ENCODE measurements around the gene DLGAP1. TPM values are rescaled to one million over a fixed set of nuclear protein-coding genes. Genes with fewer than 3 reads are reported as not detected.
A peak's percentile ranks its signal among the peaks of the same experiment; 100 is the strongest.

Gene DLGAP1
- total and polyA plus RNA-seq, 2 of the 8 experiments (the other 6 are each of a cell fraction or from before 2014, with no cell fraction given), result 11.8 to 16.9 TPM

GRCh38 chr18:3771121-3771971 is 683.8 kb downstream of the DLGAP1 start:
- POLR2A ChIA-PET (ENCODE audit: partially characterized antibody), result interaction anchor here (1.9 kb wide), 1 partner anchor 98 kb away, joined by 4 read pairs; no protein-coding TSS in a partner anchor
- no peaks in the 10 kb centered on the region for H3K79me1 ChIP-seq (ENCODE audit: low read depth, low read length)
- H2AK5ac ChIP-seq (ENCODE audit: low read depth, low read length), result no peak overlapping the region
- no peak overlapping the region for H3K27ac ChIP-seq (ENCODE audit: low read depth, low read length)
- H3K9me3 ChIP-seq (ENCODE audit: insufficient read depth in 2 of 2, low read depth in 1 of 2, low read length in 1 of 2), result no peaks in the 10 kb centered on the region
- 7% methylated on average over 29 of the region's 40 CpGs; no CpG with 5 or more reads in 1 of the 2 experiments for WGBS, 2 experiments (ENCODE audit: extremely low coverage in 1 of 2, insufficient coverage in 1 of 2, insufficient read length in 1 of 2, insufficient replicate concordance in 2 of 2, low coverage in 1 of 2, low lambda C conversion rate in 2 of 2, missing lambda C conversion rate in 1 of 2)
- no peak overlapping the region for H2BK120ac ChIP-seq (replicated peaks; ENCODE audit: low read depth, low read length)
- no peak overlapping the region for H4K91ac ChIP-seq (replicated peaks; ENCODE audit: insufficient read length, low read length)
- H2BK15ac ChIP-seq (ENCODE audit: low read length), result no peak overlapping the region
- peak; percentile 60 for FAIRE-seq
- peak overlapping the region in 1 of 4 experiments; percentile 55; a peak in 1 of 7 replicates for H3K9ac ChIP-seq (replicated peaks in 1 of 4; ENCODE audit: extremely low read depth in 1 of 4, low read depth in 3 of 4, low read length in 3 of 4)
- 0 out of 2 replicates have a peak overlapping the region, but pooled peaks have one; percentile 8 for H2AFZ ChIP-seq (ENCODE audit: low read length)
- H2BK5ac ChIP-seq (ENCODE audit: low read depth, low read length), result no peak overlapping the region
- no peak overlapping the region for H2BK12ac ChIP-seq (ENCODE audit: low read depth, low read length)
- H3K56ac ChIP-seq (replicated peaks; ENCODE audit: insufficient read length, low read depth, low read length), result no peak overlapping the region
- H4K20me1 ChIP-seq (replicated peaks in 1 of 2; ENCODE audit: control insufficient read depth in 1 of 2, insufficient read depth in 2 of 2, low read length in 2 of 2), result no peaks in the 10 kb centered on the region
- CTCF ChIA-PET (ENCODE audit: partially characterized antibody), result interaction anchor here (0.5 to 9.0 kb wide), 74 partner anchors 8 to 1208 kb away, joined by 3 to 107 read pairs (median 4); no protein-coding TSS in a partner anchor
- H3K79me2 ChIP-seq (ENCODE audit: control insufficient read depth in 1 of 2, insufficient read depth in 2 of 2, low read length in 2 of 2), result no peaks in the 10 kb centered on the region
- H4K8ac ChIP-seq (ENCODE audit: extremely low read depth, insufficient read depth, low read length), result no peak overlapping the region; the same call in 1 of the 2 replicates
- no peak overlapping the region for H3K4ac ChIP-seq (replicated peaks; ENCODE audit: insufficient read length, low read depth, low read length)
- H3K23ac ChIP-seq (ENCODE audit: insufficient read length), result no peak overlapping the region
- H3K27me3 ChIP-seq (replicated peaks in 1 of 4; ENCODE audit: control insufficient read depth in 3 of 4, extremely low read depth in 1 of 4, insufficient read depth in 3 of 4, low read length in 3 of 4), result no peaks in the 10 kb centered on the region
- no peaks in the 10 kb centered on the region; the same call in 1 of the 2 replicates for H3K23me2 ChIP-seq (ENCODE audit: low read depth, low read length)
- no peak overlapping the region; the same call in 1 of the 2 replicates for H2BK20ac ChIP-seq (ENCODE audit: low read length)
- H3K14ac ChIP-seq (ENCODE audit: insufficient read length), result no peak overlapping the region
- H3K18ac ChIP-seq (ENCODE audit: extremely low read depth, low read length), result no peak overlapping the region
- peak; percentile 54 to 99 for DNase-seq (ENCODE audit: low read depth in 1 of 2, low spot score in 2 of 2)
- peak overlapping the region; percentile 29 to 63 (median 50); a peak in 7 of 8 replicates for H3K4me3 ChIP-seq (ENCODE audit: extremely low read depth in 1 of 4, insufficient read depth in 2 of 4, low read depth in 3 of 4, low read length in 4 of 4)
- H4K5ac ChIP-seq (ENCODE audit: insufficient read length, low read depth, low read length), result no peak overlapping the region
- peaks cover 0 to 13% (median 6%) of the 10 kb centered on the region in 4 experiments; a peak in 5 of 7 replicates for H3K4me1 ChIP-seq (replicated peaks in 1 of 4; ENCODE audit: control insufficient read depth in 3 of 4, insufficient read depth in 4 of 4, low read length in 3 of 4)
- H3K36me3 ChIP-seq (ENCODE audit: control insufficient read depth in 2 of 4, insufficient read depth in 4 of 4, low read length in 3 of 4), result no peaks in the 10 kb centered on the region
- peak overlapping the region; percentile 16 to 72 for H3K4me2 ChIP-seq (ENCODE audit: insufficient read depth in 1 of 2, low read depth in 2 of 2, low read length in 2 of 2)
- TF ChIP-seq FOSL1 (IDR thresholded peaks at IDR 0.05; ENCODE audit: insufficient read depth, low read depth, low read length) (no peak), SP4 (IDR thresholded peaks at IDR 0.05; ENCODE audit: low read length) (no peak; the same call in 1 of the 2 replicates), SIN3A (conservative IDR thresholded peaks at IDR 0.05 in 1 of 2, IDR thresholded peaks at IDR 0.05 in 1 of 2; ENCODE audit: low read depth in 1 of 2, low read length in 2 of 2) (no peak; a peak in 1 of 4 replicates), MAFK (IDR thresholded peaks at IDR 0.05; ENCODE audit: low read depth, low read length) (no peak), POLR2AphosphoS5 (IDR thresholded peaks at IDR 0.05; ENCODE audit: low read depth, low read length) (no peak), TBP (IDR thresholded peaks at IDR 0.05; ENCODE audit: low read depth, low read length) (no peak), CBX5 (IDR thresholded peaks at IDR 0.05; ENCODE audit: low read depth, low read length) (no peak), BRCA1 (IDR thresholded peaks at IDR 0.05; ENCODE audit: low read depth, low read length) (no peak), KDM4A (IDR thresholded peaks at IDR 0.05; ENCODE audit: low read depth, low read length, severe bottlenecking) (peak; percentile 66), RBBP5 (IDR thresholded peaks at IDR 0.05; ENCODE audit: borderline replicate concordance, low read depth, low read length) (no peak)
